Measurements from ENCODE around the gene ADRM1. TPM values are rescaled to one million over a fixed set of nuclear protein-coding genes. Genes with fewer than 3 reads are reported as not detected.

The ADRM1 gene
- total RNA-seq, 1 experiment from 2014 or later = 227 TPM

DNA sequence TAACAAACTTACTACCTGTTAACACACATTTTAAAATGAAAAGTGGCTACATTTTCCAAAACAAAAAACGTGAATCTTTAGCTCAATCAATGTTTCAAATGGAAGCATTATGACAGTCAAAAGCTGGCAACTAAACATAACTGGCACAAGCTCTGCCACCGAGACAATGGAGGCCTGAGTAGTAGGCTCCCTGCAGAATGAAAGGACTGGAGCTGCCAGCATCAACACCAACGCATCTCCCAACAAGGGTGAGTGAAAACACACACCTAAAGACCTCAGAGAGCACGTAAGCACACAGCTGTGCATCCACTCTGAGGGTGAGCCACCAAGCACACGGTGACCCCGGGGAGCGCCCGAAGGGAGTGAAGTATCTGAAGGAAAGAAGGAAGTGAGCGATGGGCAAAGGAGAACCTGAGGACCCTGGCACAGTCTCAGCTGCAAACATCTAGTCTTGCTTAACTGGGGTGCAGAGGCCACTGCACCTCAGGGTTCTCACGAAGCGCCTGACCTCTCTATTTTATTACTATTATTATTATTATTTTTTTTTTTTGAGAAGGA is 1.6 kb upstream of the ADRM1 start:
- H3K4me1 Mint-ChIP-seq (ENCODE audit: low read depth, unreplicated experiment) = peaks cover 24% of the 10 kb centered on the region
- CTCF ChIA-PET = interaction anchor here (0.6 to 2.4 kb wide), 2 partner anchors 81 to 571 kb away, joined by 4 to 17 read pairs; no protein-coding TSS in a partner anchor
- H3K4me3 Mint-ChIP-seq (ENCODE audit: low read depth, unreplicated experiment) = peak overlapping the region; percentile 84
- peak overlapping the region; percentile 86 for H3K27ac Mint-ChIP-seq (ENCODE audit: unreplicated experiment)
- no peak for DNase-seq
- intact Hi-C loops (cut with micrococcal nuclease; ENCODE audit: unreplicated experiment) = loop anchor here (10.0 kb wide), 1 partner anchor 184 kb away; no protein-coding TSS in a partner anchor
- H3K9me3 Mint-ChIP-seq (ENCODE audit: low read depth, unreplicated experiment) = no peaks in the 10 kb centered on the region
- no TSS peak for BruUV-seq (replicated peaks)
- no peaks in the 10 kb centered on the region for H3K27me3 Mint-ChIP-seq (ENCODE audit: unreplicated experiment)
- TF ChIP-seq, protein P1, sequence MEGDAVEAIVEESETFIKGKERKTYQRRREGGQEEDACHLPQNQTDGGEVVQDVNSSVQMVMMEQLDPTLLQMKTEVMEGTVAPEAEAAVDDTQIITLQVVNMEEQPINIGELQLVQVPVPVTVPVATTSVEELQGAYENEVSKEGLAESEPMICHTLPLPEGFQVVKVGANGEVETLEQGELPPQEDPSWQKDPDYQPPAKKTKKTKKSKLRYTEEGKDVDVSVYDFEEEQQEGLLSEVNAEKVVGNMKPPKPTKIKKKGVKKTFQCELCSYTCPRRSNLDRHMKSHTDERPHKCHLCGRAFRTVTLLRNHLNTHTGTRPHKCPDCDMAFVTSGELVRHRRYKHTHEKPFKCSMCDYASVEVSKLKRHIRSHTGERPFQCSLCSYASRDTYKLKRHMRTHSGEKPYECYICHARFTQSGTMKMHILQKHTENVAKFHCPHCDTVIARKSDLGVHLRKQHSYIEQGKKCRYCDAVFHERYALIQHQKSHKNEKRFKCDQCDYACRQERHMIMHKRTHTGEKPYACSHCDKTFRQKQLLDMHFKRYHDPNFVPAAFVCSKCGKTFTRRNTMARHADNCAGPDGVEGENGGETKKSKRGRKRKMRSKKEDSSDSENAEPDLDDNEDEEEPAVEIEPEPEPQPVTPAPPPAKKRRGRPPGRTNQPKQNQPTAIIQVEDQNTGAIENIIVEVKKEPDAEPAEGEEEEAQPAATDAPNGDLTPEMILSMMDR (IDR thresholded peaks at IDR 0.05; ENCODE audit: unreplicated experiment) = no peak
- peaks cover 87% of the 10 kb centered on the region for H3K36me3 Mint-ChIP-seq (ENCODE audit: insufficient read depth, unreplicated experiment)

DNA sequence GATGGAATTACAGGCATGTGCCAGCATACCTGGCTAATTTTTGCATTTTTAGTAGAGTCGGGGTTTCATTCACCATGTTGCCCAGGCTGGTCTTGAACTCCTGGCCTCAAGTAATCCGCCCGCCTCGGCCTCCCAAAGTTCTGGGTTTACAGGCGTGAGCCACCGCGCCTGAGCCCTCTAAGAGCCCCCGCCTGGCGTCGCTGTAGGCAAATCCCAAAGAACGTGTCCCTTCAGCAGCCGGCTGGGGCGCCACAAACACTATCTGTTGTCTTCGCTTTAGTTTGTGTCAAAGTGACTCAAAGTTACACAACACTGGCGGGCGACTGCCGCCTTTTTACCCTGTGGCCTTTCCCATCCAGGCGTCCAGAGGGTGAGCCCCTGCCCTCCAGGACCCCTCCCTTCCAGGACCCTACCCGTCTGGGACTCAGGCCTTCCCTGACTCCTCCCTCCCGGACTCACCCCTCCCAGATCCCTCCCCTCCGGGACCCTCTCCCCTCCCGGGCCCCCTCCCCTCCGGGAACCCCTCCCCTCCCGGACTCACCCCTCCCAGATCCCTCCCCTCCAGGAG is 940 bp upstream of the ADRM1 start:
- intact Hi-C loops (cut with micrococcal nuclease; ENCODE audit: unreplicated experiment) = loop anchor here (1.0 to 10.0 kb wide), 2 partner anchors 80 to 183 kb away; no protein-coding TSS in a partner anchor

DNA sequence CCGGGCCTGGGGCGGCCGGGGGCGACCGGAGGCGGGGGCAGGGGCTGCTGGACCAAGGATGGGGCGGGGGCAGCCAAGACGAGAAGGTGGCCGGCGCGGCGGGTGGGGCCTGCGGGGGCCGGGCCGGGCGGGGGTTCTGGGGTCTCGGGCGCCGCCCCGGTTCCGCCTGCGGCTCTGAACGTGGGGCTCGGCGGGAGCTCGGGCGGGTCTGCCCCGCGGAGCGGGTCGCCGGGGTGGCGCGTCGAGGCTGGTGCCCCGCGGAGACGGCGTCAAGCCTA is 204 bp downstream of the ADRM1 start:
- no peak for DNase-seq
- TF ChIP-seq, protein P1 (IDR thresholded peaks at IDR 0.05; ENCODE audit: unreplicated experiment) = no peak
- CTCF ChIA-PET = interaction anchor here (0.5 to 1.2 kb wide), 2 partner anchors 64 to 349 kb away, joined by 3 to 18 read pairs; partner anchors contain the start of gene LAMA5
- H3K36me3 Mint-ChIP-seq (ENCODE audit: insufficient read depth, unreplicated experiment) = peaks cover 98% of the 10 kb centered on the region
- intact Hi-C loops (cut with micrococcal nuclease; ENCODE audit: unreplicated experiment) = loop anchor here (10.0 kb wide), 1 partner anchor 182 kb away; no protein-coding TSS in a partner anchor
- H3K4me1 Mint-ChIP-seq (ENCODE audit: low read depth, unreplicated experiment) = peaks cover 28% of the 10 kb centered on the region
- no TSS peak for BruUV-seq (replicated peaks)
- H3K4me3 Mint-ChIP-seq (ENCODE audit: low read depth, unreplicated experiment) = peak overlapping the region; percentile 84
- no peaks in the 10 kb centered on the region for H3K27me3 Mint-ChIP-seq (ENCODE audit: unreplicated experiment)
- peak overlapping the region; percentile 86 for H3K27ac Mint-ChIP-seq (ENCODE audit: unreplicated experiment)
- H3K9me3 Mint-ChIP-seq (ENCODE audit: low read depth, unreplicated experiment) = no peaks in the 10 kb centered on the region

More for the DNA sequence above, 940 bp upstream of the ADRM1 start:
- Mint-ChIP-seq H3K36me3 (ENCODE audit: insufficient read depth, unreplicated experiment) (peaks cover 93% of the 10 kb centered on the region), H3K27me3 (ENCODE audit: unreplicated experiment) (no peaks in the 10 kb centered on the region), H3K9me3 (ENCODE audit: low read depth, unreplicated experiment) (no peaks in the 10 kb centered on the region), H3K4me1 (ENCODE audit: low read depth, unreplicated experiment) (peaks cover 28% of the 10 kb centered on the region), H3K27ac (ENCODE audit: unreplicated experiment) (peak overlapping the region; percentile 86), H3K4me3 (ENCODE audit: low read depth, unreplicated experiment) (peak overlapping the region; percentile 84)
- BruUV-seq (replicated peaks) = no TSS peak
- CTCF ChIA-PET = interaction anchor here (0.6 to 1.2 kb wide), 15 partner anchors 9 to 365 kb away, joined by 3 to 44 read pairs (median 5); partner anchors contain the start of genes LAMA5 and RPS21
- peak; percentile 97 for DNase-seq
- TF ChIP-seq, protein P1 (IDR thresholded peaks at IDR 0.05; ENCODE audit: unreplicated experiment) = peak; percentile 98

DNA sequence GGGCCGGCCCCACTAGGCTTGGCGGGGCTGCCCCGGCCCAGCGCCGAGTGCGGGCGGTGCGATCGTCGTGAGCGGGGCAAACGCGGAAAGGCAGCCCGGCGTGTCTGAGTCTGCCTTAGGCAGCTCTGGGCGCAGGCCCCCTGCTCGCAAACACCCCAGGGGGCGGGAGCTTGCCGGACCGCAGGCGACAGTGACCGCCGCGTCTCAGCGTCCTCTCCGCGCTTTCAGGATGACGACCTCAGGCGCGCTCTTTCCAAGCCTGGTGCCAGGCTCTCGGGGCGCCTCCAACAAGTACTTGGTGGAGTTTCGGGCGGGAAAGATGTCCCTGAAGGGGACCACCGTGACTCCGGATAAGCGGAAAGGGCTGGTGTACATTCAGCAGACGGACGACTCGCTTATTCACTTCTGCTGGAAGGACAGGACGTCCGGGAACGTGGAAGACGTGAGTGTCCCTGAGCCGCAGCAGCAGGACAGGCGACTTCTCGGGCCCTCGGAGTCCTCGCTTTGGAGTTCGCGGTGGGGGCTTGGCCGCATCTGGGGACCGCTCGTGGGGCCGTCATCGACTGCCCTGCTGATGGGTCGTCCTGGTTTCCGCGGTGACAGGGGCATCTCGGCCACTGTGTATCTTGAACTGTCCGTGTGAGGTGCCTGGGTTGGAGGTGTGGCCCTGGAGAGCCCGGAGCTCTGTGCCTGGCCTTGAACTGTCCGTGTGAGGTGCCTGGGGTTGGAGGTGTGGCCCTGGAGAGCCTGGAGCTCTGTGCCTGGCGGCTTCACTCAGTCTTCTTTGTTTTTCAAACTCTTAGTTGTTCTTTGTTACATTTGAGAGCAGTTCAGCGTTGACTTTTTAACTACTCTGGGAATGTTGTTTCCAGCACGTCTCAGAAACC is 786 bp downstream of the ADRM1 start:
- TF ChIP-seq, protein P1 (IDR thresholded peaks at IDR 0.05; ENCODE audit: unreplicated experiment) = no peak
- Mint-ChIP-seq H3K9me3 (ENCODE audit: low read depth, unreplicated experiment) (no peaks in the 10 kb centered on the region), H3K36me3 (ENCODE audit: insufficient read depth, unreplicated experiment) (peaks cover 99% of the 10 kb centered on the region), H3K27me3 (ENCODE audit: unreplicated experiment) (no peaks in the 10 kb centered on the region), H3K4me1 (ENCODE audit: low read depth, unreplicated experiment) (peaks cover 31% of the 10 kb centered on the region), H3K27ac (ENCODE audit: unreplicated experiment) (peak overlapping the region; percentile 86), H3K4me3 (ENCODE audit: low read depth, unreplicated experiment) (peak overlapping the region; percentile 84)
- intact Hi-C loops (cut with micrococcal nuclease; ENCODE audit: unreplicated experiment) = loop anchor here (10.0 kb wide), 1 partner anchor 181 kb away; no protein-coding TSS in a partner anchor
- CTCF ChIA-PET = interaction anchor here (0.8 to 0.9 kb wide), 2 partner anchors 79 to 83 kb away, joined by 3 to 7 read pairs; partner anchors contain the start of gene RPS21
- peak; percentile 40 for DNase-seq
- BruUV-seq (replicated peaks) = no TSS peak

Measured in Calu3 (cell line).